Left renal pelvis (tissue), 4 donors: ENCODE results near the gene ATP1B1. TPM values are rescaled to one million over a fixed set of nuclear protein-coding genes. Genes with fewer than 3 reads are reported as not detected.

ENCODE experiments used
- DNase-seq, 4 donors: peaks; one replicate each; pipeline ENCODE4 v3.0.0-alpha.2; 2013; ENCODE audit warnings: low read depth in 4 of 4, low spot score in 3 of 4
- polyA plus RNA-seq, 4 donors: library from polyadenylated mRNA; unstranded; fragments of 120-200 nt; gene quantifications; one replicate each; pipeline ENCODE4 v1.2.1, GENCODE V29; 2013; ENCODE audit not compliant: insufficient read length in 4 of 4

ATP1B1 gene
- polyA plus RNA-seq, 4 donors: 33.7 to 546 (median 476) TPM

DNA sequence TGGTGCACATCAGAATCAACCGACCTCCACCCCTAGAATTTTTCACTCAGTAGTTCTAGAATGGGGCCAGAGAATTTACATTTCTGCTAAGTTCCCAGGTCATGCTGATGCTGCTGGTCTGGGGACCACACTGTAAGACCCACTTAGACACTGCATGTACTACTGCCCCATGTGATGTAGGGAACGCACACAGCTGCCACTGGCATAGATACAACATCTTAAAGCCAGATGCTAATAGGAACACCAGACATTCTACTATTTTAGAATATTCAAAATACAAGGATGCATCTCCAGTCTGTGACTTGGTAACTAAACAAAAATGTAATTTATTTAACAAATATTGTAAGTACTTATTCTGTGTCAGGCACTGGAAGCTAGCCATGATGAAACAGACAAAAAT is 14.1 kb upstream of the ATP1B1 start:
- no peak for DNase-seq

DNA sequence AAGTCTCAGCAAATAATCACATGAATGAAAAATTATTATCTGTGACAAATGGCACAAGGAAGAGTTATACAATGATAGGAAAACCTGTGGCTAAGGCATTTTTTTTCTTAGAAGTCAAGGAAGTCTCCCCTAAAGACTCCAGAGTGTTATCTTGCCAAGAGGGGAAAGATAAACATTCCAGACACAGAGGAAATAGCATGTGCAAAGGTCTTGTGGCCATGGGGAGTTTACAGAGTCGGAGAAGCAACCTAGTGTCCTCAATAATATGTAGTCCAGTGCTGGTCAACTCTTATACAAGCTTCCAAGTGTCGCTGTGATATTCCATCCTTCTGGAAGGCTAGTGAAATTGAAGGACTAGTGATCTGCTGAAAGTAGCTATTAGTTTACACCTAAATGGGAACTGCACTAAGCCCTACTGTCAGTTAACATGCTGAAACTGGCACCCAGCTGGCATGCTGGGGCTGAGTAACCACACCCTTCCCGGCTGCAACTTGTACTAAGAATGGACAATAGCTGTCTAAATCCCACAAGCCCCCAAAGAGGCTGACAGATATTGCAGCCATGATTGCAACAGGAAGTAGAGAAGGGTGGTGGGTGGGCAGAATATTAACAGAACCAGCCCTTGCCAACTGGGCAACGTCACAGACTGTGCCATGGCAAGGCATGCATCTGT is 11.5 kb upstream of the ATP1B1 start:
- DNase-seq: no peak

DNA sequence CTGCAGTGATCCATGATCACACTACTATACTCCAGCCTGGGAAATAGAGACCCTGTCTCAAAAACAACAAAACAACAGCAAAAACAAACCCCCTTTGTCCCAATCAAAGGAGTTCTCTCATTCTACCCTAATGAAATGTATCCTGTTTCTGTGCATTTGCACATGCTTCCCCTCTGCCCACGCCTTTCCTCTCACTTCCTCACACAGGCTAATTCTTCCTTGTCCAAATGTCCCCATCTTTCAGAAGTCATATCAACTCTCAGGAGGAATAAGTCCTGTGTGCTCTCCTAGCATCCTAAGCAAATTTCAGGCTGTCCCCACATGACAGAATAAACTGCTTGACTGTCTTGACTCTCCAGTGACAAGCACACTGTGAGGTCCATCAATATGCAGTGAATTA is 8.1 kb upstream of the ATP1B1 start:
- DNase-seq: no peak

DNA sequence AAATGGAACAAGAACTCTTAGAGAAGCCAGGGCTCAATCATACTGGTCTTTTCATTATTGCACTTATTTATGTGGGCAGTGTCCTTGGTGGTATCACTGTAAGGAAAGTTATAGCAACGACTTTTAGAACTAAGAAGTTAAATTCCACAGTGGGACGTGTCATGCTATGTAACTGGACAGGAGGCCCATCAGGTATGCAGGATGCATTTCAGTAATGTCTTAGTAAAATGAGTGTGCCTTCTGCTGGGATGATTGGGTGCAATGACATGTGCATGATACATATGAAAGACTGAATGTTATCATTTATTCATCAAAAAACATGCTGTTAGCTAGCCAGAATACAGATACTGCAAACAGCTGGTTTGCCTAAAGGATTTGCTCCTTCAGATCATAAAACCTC is 6.9 kb upstream of the ATP1B1 start:
- DNase-seq: no peak

DNA sequence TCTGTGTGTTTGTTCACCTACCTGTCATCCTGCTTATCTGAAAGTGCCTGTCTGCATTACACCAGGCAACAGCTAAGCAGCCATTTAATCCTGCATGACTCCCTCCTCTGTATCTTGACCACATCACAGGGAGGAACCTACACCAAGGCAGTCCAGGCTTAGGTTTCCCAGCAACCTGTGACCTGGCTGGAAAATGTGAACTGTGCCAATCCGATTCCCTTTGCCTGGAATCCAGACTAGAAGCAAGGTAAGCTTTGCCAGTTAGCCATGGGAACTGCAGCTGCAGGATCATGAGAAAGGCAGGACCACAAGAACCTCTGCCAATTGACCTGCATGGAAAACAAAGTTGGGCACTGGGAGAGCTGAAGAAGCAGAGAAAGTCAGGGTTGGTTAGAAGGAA is 6.3 kb upstream of the ATP1B1 start:
- DNase-seq: no peak

DNA sequence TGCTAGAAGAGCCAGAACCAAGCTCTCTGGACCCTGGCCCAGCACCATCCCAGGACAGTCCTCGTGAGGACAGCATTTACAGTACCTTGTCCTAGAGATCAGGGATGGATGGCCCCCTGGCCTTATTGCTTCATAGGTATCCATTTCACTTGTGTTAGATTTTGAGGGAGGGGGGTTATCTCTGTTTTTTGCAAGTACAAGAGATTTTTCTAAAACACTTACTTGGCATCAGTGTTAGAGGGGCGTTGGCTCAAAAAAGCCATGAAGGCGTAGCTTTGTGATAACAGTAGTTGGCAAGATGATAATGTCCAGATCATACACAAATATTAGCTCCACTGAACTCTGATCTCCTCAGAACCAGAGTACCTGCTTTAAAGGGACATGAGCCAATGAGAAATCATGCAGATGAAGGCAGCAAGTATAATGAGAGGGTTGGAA is 5.8 kb upstream of the ATP1B1 start:
- no peak for DNase-seq

DNA sequence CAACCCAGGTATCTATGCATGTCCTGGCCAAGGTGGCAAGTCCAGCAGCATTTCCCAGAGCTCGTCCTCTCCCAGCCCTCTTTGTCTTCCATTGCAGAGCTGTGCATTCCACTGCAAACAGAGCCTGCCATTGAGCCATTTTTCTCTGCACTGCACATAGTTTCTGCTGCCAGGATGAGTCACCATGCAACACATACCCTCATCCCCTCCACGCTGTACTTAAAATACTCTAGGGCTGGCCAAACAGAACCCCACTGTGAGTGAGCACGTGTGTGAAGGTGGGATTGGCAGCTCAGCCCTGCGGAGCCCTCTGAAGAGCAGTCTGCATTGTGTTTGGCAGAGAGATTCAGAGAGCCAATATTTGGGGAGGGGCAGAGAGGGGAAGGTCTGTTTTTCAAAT is 3.9 kb upstream of the ATP1B1 start:
- no peak for DNase-seq

DNA sequence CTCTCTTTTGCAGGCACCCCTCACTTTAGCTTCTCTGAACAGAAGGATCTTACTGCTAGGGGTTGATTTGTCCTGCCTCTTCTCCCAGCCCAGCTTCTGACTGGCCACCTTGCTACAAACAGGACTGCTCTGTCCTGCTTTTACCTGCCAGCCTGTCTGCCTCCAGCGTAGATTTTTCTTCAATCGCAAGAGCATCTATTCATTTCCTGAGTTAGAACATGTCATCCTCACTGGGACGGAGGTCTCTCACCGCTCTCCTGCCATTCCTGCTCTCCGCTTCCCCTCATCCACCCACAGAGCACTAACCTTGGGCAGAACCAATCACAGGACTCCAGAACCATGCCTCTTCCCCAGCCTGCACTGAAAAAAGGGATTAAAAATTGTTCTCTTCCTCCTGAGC is 3.5 kb upstream of the ATP1B1 start:
- no peak for DNase-seq

DNA sequence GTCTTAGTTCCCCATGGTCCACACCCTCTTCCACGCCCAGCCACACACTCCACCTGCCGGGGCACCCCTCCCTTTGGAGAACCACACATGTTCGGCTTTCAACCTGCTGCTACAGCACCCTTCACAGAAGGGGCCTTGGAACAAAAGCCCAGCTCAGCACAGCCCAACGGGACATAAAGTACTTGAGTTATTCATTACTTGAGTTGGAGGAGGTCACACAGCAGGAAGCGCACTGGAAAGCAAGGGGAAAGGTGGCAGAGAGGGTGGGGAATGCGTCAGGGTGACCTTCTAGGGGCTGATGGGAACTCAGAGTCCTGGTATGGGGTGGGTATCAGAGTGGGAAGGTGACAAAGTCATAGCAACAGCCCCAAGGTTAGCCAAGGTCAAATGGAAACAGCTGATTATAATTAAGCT is 3.0 kb upstream of the ATP1B1 start:
- peak in 2 of 4 donors; percentile 61 to 64 for DNase-seq

DNA sequence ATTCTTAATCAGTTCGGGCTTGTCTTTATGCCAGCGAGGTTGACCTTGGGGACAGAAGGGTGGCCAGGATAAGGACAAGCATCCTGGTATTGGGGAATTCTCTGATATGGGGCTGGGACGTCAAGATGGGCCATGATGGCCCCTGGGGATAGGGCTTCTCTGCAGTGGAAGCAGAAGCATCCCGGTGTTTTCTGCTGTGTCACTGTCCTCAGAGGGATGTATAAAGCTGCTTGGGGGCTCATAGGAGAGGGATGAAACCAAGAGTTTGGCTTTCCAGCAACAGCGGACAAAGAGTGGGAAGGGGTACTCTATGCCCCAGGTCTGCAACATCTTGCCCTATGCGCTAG is 1.4 kb upstream of the ATP1B1 start:
- no peak for DNase-seq

DNA sequence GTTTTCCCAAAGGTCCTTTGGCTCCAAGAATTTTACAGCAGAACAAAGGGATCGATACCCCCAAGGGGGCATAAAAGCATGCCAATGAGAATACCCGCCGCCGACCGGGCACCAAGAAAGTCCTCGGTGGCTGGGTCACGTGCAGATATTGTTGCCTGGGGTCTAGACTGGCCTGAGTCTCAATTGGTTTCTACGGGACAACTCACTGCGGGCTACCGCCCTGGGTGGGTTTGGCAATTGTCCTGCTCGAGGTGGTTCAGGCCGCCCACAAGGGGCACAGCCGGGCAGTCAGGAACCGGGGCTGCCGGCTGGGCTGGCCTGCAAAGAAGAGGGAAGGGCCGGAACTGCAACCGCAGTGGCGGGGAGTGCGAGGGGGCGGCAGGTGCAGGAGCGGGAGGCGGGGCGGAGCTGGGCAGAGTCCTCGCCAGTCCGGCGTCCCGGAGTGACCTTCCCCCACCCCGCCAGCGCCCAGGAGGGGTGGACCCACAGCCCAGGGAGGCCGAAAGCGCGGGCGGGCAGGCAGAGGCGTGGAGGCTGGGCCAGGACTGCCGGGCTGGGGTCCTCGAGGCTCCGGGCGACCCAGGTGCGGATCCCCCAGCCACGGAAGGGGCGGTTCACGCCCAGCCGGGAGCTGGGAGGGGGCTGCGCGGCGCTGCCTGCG is 926 bp upstream of the ATP1B1 start:
- DNase-seq: peak in 2 of 4 donors; percentile 61 to 63

DNA sequence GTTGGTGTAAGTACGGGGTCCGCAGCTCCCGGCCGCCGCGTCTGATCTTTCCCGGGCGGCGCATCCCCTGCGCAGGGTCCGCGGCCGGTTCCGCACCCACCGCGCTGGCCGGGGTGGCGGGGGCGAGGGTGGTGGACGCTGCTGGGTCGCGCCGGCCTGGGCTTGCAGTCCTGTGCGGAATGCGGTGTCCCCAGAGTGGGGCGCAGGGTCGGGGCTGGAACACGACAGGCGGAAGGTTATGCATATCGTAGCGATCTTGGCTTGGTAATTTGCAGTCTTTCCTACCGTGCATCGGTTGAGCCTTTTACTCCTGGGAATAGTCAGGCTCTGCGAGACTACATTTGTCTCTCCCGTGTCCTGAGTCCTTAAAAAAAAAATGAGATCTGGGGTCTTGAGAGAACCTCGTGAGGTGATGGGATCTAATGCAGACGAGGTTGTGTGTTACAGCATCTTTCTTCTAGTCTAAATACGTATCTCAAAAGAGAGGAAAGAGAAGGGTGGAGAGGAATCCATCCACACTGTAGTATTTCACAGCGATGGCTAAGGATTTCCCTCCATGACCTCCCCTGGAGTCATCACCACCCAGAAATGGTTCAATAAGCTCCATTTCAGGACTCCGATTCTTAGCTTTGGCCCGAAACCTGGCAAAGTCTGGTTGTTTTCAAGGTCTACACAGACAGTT is 572 bp downstream of the ATP1B1 start:
- no peak for DNase-seq

DNA sequence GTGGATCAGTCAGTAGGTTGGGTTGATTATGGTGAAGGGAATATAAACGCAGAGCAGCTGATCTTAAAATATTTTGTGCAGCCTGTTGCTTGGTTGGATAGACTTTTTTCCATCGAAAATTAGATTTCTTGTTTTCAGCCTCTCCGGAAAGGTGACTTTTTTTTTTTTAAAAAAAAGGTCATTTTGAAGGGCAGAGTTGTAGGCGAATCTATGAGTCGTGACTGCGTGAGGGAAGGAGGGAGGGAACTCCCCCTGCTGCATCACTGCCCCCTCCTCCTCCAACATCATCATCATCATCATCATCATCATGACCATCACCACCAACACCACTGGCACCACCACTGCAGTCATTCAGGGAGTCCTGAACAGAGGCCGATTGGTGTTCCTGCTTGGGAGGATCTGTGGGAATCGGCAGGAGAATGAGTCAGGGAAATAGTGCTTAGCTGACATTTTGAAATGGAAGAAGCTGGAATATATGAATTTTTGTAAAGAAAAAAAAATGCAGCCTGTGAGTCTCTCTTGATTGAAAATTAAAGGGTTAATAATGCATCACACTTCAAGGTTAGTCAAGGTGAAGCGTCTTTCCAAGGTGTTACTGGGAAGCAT is 1.2 kb downstream of the ATP1B1 start:
- no peak for DNase-seq

DNA sequence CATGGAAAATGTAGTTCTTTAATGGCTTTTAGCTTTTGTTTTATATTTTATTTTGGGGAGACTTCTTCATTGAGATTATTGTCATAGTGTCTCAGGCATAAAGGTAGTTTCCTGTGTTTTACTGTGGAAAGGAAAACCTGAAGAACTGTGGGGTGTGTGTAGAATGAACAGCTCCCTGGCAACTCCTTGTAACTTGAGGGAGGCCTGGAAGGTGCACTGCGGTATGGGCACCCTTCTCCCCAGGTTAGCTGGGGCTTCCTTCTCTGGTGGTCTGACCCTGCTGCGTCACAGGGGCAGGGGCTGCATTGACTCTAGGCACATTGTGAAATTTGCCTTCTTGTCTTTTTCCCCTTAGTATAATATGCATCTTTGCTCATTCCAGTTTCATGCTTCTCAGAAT is 1.7 kb downstream of the ATP1B1 start:
- no peak for DNase-seq

DNA sequence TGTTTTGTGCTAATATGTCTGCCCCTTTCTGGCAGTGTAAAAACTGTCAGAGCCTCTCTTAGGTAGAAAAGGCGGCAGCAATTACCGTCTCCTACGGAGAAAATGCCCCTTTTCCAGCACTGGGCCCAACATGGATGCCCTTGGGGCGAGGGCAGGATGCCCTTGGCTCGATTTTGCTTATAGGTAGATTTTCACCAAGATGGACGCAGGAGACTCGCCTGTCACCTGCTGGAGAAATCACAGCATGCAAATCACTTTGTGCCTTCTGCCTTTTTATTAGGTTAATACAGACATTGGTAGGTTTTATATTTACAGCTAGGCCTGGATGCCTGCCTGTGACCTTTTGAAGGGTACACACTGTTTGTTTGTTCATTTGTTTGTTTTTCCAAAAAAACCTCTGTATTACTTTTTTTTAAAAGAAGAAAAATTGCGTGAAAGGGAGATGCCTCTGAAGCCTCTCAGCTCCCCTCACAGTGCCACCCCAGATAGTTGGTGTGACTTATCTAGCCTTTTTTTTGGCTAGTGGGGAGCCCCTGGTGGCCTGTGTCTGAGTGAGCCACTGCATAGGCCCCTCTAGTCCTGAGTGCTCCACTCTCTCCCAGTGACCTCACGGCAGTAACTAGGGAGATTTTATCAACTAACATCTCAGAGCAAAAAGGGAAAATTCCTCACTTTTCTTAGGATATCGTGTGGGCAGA is 2.5 kb downstream of the ATP1B1 start:
- DNase-seq: no peak

DNA sequence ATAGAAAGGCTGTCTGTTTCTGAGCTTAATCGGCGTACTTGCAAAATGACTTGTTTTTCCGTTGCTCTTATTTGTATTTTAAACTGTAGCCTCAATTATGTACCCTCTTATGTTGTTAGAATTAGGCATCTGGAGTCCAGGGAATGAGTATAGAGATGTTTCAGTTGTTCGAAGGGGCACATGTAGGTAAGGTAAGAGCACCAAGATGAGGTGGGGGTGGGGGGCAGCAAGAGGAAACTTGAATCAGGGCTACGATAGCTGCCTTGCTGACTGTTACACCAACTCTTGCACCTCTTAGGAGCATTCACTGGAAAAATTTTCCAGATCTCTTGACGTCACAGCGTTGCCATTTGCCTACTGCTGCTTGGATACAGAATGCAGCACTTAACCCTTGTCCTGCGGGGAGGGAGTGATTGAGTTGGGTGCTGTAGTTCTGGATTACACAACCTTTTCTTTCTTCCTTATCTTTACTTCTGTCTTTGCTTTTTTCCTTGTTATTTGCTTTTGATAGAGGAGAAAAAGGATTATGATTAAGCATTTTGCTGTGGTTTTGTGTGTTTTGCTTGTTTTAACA is 3.2 kb downstream of the ATP1B1 start:
- peak in 1 of 4 donors; percentile 46 for DNase-seq

DNA sequence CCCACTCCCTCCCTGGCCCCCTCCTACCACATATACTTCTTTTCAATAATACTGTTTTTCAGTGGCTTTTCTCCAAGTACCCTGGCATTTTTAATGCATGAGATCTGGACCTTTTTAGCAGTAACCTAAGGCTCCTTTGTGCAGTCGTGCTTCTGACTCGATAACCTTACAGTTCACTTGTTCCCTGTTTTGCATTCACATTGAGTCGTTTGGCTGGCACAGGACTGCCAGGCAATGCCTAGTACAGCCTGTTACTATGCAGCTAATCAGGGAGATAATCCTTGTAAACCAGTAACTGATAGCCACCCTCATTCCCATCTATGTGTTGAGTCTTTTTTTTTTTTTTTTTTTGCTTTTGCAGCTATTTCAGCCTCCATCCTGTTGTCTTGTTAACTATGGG is 3.7 kb downstream of the ATP1B1 start:
- DNase-seq: no peak

DNA sequence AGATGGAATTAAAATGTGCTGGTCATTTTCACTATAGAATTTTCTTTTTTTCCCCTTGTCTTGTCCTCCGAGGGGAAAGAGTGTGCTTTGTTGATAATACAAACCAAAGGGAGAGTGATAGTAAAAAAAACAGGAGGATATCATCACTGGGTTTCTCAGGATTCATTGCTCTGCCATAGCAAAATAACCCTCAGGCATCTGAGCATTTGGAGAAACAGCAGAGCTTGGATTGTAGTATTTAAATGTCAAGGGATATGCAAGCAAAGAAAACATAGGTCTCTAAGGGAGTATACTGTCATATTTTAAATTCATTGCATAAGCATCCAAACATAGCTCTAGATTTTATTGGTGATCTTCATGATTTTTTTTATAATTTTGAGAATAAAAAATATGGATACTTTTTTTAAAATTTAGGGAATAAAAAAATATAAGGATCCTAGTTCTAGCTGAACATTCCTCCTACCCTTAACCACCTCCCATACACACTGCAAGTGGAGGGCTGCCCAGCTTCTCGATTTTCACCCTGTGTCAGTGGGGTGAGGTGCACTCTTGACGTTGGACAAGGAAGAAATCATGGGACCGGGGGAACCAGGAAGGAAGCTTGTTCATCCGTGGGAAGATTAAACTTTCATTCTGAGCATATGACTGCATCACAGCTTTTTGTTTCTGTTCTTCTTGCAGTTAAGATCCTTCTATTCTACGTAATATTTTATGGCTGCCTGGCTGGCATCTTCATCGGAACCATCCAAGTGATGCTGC is 4.4 kb downstream of the ATP1B1 start:
- no peak for DNase-seq

DNA sequence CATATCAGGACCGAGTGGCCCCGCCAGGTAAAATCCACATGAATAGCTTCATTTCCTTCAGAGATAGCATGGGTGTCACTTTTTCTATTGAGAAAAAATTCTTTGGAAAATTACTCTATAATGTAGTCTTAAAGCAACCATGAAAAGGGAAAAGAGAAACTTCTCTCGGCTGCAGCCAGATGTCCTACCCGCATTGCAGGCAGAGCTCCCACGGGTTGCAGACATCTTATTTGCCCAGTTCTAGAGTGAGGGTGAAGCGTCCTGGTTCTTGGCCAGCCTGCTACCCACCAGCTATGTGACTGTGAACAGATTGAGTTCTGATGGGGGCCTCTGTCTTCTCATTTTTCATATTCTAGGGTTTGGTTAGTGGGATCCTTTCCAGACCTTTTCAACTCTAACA is 5.0 kb downstream of the ATP1B1 start:
- no peak for DNase-seq

DNA sequence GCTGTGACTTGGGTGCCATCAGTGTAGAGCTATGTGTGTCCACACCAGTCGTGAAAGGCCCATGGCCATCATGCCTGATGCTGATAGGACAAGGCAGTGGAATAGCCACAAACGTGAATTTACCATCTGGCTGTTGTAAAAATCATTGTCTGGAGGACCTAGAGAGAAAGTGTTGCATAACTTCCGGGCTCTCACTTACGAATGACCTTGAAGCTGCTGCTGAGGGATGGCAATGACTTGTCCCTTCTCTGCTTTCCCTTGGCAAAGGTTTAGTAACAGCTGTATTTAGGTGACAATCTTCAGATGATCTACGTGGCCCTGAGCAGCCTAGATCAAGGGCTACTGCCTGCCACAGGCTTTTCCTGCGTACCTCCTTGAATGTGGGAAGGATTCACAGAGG is 5.8 kb downstream of the ATP1B1 start:
- DNase-seq: no peak
